HL-60 (cell line): ENCODE data around the gene APOL1.

ENCODE experiments used
- CTCF ChIP-seq: IDR thresholded peaks from one replicate; pipeline ENCODE4 v1.5.1; 2011; ENCODE audit warnings: low read length, control low read depth, inconsistent platforms; ENCODE audit not compliant: insufficient read depth
- POLR2AphosphoS5 ChIP-seq: IDR thresholded peaks from 2 replicates; pipeline ENCODE4 v1.6.1; 2012; ENCODE audit warnings: low read depth
- REST ChIP-seq: IDR thresholded peaks from 2 replicates; pipeline ENCODE4 v1.6.1; 2012; ENCODE audit warnings: low read depth; ENCODE audit not compliant: insufficient replicate concordance
- SPI1 ChIP-seq: IDR thresholded peaks from 2 replicates; pipeline ENCODE4 v1.6.1; 2012; ENCODE audit warnings: low read depth, mild to moderate bottlenecking, borderline replicate concordance

- TF ChIP-seq CTCF (no peak), SPI1 (no peak), POLR2AphosphoS5 (no peak), REST (no peak)
These were observed 21.6 kb downstream of the APOL1 start for GRCh38 chr22:36274531-36274930.
